ENCODE measurements around the gene FEN1. TPM values are rescaled to one million over a fixed set of nuclear protein-coding genes. Genes with fewer than 3 reads are reported as not detected.

FEN1 gene
- total and polyA plus RNA-seq, 2 of the 13 experiments (the other 11 are each of a cell fraction or from before 2014, with no cell fraction given) = 12.4 to 102 TPM

DNA sequence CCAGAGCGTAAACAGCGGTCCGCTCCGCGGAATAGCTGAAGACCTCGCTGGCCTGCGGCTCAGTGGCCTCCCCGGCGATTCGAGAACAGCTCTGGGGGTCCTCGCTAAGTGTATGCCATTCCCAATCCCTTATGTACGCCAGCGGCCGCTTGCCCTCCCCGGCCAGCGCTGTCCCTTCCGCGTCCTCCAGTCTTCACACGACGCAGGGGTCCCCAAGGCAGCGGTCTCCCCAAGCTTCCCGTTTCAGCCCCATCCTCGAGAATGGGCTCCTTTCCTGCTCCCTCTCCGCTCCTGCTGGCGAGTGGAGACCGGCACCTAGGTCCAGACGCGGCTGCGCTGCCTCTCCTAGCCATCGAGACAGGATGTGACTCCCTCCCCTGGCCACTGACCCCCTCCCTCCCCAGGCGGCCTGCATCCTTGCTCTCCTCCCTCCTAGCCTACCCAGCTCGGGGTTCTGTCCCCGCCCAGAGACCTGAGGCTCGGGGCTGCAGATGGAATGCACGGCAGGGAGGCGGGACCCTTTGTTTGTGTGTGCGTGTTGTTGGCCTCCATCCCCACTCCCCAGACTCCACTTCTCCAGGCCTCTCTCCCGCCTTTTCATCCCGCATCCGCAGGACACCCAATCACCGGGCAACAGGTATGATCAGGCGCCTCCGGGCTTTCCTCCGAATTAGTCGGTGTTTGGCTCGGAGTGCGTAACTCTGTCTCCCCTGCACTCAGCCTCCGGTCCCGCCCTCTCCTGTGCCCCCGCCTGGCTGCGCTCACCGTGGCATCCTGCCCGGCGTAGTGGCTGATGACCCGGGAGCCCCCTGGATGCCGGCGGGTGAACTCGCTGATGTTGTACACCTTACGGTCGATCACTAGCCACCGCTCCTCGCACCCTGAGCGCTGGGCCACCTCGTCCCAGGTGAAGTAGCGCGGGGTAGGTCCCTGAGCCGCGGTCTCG lies 23.4 kb downstream of the FEN1 start (continued):
- TF ChIP-seq, protein P1, sequence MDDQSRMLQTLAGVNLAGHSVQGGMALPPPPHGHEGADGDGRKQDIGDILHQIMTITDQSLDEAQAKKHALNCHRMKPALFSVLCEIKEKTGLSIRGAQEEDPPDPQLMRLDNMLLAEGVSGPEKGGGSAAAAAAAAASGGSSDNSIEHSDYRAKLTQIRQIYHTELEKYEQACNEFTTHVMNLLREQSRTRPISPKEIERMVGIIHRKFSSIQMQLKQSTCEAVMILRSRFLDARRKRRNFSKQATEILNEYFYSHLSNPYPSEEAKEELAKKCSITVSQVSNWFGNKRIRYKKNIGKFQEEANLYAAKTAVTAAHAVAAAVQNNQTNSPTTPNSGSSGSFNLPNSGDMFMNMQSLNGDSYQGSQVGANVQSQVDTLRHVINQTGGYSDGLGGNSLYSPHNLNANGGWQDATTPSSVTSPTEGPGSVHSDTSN (CRISPR knock-in tag; IDR thresholded peaks at IDR 0.05; ENCODE audit: borderline replicate concordance) = no peak
- TF ChIP-seq KLF12 (CRISPR knock-in tag; IDR thresholded peaks at IDR 0.05; ENCODE audit: borderline replicate concordance) (no peak), MAFK (conservative IDR thresholded peaks at IDR 0.05 in 1 of 2, IDR thresholded peaks at IDR 0.05 in 1 of 2; ENCODE audit: low read length in 2 of 2) (no peak), KAT7 (CRISPR knock-in tag; IDR thresholded peaks at IDR 0.05; ENCODE audit: borderline replicate concordance) (peak; percentile 12; the same call in 1 of the 2 replicates), AGO1 (IDR thresholded peaks at IDR 0.05; ENCODE audit: low read depth, low read length, poor library complexity, severe bottlenecking) (no peak), PAF1 (CRISPR knock-in tag; IDR thresholded peaks at IDR 0.05) (no peak), ZNF780A (CRISPR knock-in tag; IDR thresholded peaks at IDR 0.05) (no peak; the same call in 1 of the 2 replicates), SOX5 (CRISPR knock-in tag; IDR thresholded peaks at IDR 0.05; ENCODE audit: borderline replicate concordance) (no peak; the same call in 1 of the 2 replicates), ZNF761 (CRISPR knock-in tag; conservative IDR thresholded peaks at IDR 0.05) (no peak), ZNF564 (CRISPR knock-in tag; IDR thresholded peaks at IDR 0.05) (no peak), ZNF572 (CRISPR knock-in tag; IDR thresholded peaks at IDR 0.05) (no peak), SSRP1 (CRISPR knock-in tag; IDR thresholded peaks at IDR 0.05) (no peak), SNRNP70 (IDR thresholded peaks at IDR 0.05; ENCODE audit: low read depth, low read length) (no peak), TOE1 (CRISPR knock-in tag; IDR thresholded peaks at IDR 0.05) (no peak), GLI4 (CRISPR knock-in tag; IDR thresholded peaks at IDR 0.05; ENCODE audit: borderline replicate concordance) (no peak), FOXK2 (IDR thresholded peaks at IDR 0.05) (no peak), PHF20 (CRISPR knock-in tag; IDR thresholded peaks at IDR 0.05) (no peak; the same call in 1 of the 2 replicates), ZKSCAN5 (CRISPR knock-in tag; IDR thresholded peaks at IDR 0.05) (no peak), MXI1 (IDR thresholded peaks at IDR 0.05; ENCODE audit: borderline replicate concordance, low read depth, low read length) (no peak), CREB1 (IDR thresholded peaks at IDR 0.05) (no peak), CREB1 (CRISPR knock-in tag; IDR thresholded peaks at IDR 0.05) (no peak), TBX3 (IDR thresholded peaks at IDR 0.05; ENCODE audit: borderline replicate concordance) (no peak), NR2C2 (CRISPR knock-in tag; IDR thresholded peaks at IDR 0.05; ENCODE audit: borderline replicate concordance) (no peak), PPARG (CRISPR knock-in tag; conservative IDR thresholded peaks at IDR 0.05) (no peak), ZNF382 (CRISPR knock-in tag; IDR thresholded peaks at IDR 0.05; ENCODE audit: borderline replicate concordance) (no peak), SALL1 (CRISPR knock-in tag; IDR thresholded peaks at IDR 0.05) (no peak), CBX2 (IDR thresholded peaks at IDR 0.05; ENCODE audit: low read depth, low read length) (no peak), CBX2 (CRISPR knock-in tag; IDR thresholded peaks at IDR 0.05; ENCODE audit: low read depth) (no peak), KDM2A (CRISPR knock-in tag; IDR thresholded peaks at IDR 0.05; ENCODE audit: borderline replicate concordance, low read depth) (no peak; the same call in 1 of the 2 replicates), ZNF225 (CRISPR knock-in tag; IDR thresholded peaks at IDR 0.05) (no peak), TEAD3 (CRISPR knock-in tag; optimal IDR thresholded peaks at IDR 0.05; ENCODE audit: borderline replicate concordance) (no peak), ESRRA (CRISPR knock-in tag; IDR thresholded peaks at IDR 0.05; ENCODE audit: low read depth) (no peak), SMARCE1 (IDR thresholded peaks at IDR 0.05; ENCODE audit: borderline replicate concordance) (no peak), WIZ (CRISPR knock-in tag; IDR thresholded peaks at IDR 0.05) (no peak)
